Kidney epithelial cell (primary cell): ENCODE data around the gene RFLNA. TPM values are rescaled to one million over a fixed set of nuclear protein-coding genes. Genes with fewer than 3 reads are reported as not detected.

Experiments
- DNase-seq: peaks from one replicate; pipeline ENCODE4 v3.0.0-alpha.2; 2010; ENCODE audit warnings: low read depth
- H3K27me3 ChIP-seq: 2 replicates; pipeline ENCODE4 v1.6.0; 2011; ENCODE audit warnings: low read length; ENCODE audit not compliant: control insufficient read depth, insufficient read depth
- H3K36me3 ChIP-seq: 2 replicates; pipeline ENCODE4 v1.5.1; 2011; ENCODE audit warnings: low read length; ENCODE audit not compliant: control insufficient read depth, insufficient read depth
- H3K4me3 ChIP-seq: 2 replicates; pipeline ENCODE4 v1.5.1; 2011; ENCODE audit warnings: low read depth, mild to moderate bottlenecking, control low read depth, low read length
- total RNA-seq: library from RNA; depleted of rRNA; stranded (reverse); fragments of >200 nt; gene quantifications from 2 replicates; pipeline ENCODE4 v1.2.3, GENCODE V29; 2015
- TF ChIP-seq, protein P1 (sequence below): IDR thresholded peaks from 2 replicates; pipeline ENCODE4 v1.5.1; 2011; ENCODE audit warnings: mild to moderate bottlenecking, moderate library complexity, low read length, control low read depth, inconsistent platforms; ENCODE audit not compliant: insufficient read depth, poor library complexity, severe bottlenecking

The RFLNA gene
- total RNA-seq, 1 donor from 2014 or later, result 0.54 TPM

DNA sequence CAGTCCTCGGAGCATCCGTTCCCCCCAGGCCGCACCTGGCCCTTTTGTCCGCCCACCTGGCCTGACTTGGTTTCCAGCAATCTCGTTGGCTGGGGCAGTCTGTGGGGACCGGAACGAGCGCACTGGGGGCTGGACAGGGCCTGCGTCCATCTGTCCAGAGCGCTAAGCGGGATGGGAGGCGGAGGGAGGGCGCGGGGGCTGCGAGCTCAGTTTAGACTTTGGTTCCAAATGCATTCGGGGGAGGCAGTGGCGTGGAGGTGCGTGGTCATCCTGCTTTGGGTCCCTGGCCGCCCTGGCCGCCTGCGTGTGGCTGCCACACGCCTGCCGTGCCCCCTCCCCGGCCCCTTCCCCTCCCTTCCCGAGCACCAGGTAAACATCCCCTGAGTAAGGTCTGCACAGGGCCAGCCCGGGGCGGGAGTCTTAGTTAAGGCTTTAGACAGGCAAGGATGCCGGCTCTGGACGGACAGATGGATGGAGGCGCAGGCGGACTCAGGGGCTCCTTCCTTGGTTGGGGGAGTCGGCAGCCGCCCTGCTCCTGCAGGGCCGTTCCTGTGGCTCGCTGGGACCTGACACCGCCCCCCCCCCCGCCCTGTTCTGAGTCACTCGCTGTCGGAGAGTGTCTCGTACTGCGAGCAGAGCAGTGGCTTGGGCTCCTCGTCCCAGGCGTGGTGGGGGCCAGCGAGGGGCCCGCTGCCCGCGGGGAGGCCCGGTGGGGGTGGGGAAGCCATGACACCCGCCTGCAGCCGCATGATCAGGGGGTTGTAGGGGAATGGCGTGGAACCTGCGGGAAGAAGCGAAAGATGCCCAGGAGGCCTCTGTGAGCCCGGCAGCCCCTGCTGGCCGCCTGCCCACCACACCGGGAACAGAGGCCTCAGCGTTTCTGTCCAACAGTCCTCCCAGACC lies 30.2 kb downstream of the RFLNA start:
- TF ChIP-seq, protein P1, sequence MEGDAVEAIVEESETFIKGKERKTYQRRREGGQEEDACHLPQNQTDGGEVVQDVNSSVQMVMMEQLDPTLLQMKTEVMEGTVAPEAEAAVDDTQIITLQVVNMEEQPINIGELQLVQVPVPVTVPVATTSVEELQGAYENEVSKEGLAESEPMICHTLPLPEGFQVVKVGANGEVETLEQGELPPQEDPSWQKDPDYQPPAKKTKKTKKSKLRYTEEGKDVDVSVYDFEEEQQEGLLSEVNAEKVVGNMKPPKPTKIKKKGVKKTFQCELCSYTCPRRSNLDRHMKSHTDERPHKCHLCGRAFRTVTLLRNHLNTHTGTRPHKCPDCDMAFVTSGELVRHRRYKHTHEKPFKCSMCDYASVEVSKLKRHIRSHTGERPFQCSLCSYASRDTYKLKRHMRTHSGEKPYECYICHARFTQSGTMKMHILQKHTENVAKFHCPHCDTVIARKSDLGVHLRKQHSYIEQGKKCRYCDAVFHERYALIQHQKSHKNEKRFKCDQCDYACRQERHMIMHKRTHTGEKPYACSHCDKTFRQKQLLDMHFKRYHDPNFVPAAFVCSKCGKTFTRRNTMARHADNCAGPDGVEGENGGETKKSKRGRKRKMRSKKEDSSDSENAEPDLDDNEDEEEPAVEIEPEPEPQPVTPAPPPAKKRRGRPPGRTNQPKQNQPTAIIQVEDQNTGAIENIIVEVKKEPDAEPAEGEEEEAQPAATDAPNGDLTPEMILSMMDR, result no peak
- no peaks in the 10 kb centered on the region for H3K27me3 ChIP-seq
- no peak for DNase-seq
- no peak overlapping the region for H3K4me3 ChIP-seq
- peaks cover 11% of the 10 kb centered on the region for H3K36me3 ChIP-seq

GRCh38 chr12:124326104-124326503 lies 31.2 kb downstream of the RFLNA start:
- TF ChIP-seq, protein P1, result no peak
- no peak for DNase-seq
- H3K27me3 ChIP-seq, result no peaks in the 10 kb centered on the region
- no peak overlapping the region for H3K4me3 ChIP-seq
- H3K36me3 ChIP-seq, result peaks cover 12% of the 10 kb centered on the region

DNA sequence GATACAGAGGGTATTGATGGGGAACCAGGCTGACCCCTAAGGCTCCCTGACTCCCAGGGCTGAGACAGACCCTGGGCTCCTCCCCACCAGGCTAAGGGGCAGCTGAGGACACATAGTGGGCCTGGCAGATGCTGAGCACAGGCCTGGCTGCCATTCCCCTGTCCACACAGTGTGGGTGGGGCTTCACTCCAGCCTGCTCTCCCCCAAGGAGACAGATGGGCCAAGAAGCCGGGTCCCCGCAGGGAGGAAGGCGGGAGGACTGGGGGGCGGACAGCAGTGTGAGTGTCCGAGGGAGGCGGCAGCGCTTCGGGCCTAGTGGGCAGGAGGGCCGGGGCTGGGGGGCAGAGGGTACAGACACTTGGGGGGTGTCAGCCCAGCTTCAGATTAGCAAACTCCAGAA lies 32.0 kb downstream of the RFLNA start:
- peaks cover 14% of the 10 kb centered on the region for H3K36me3 ChIP-seq
- DNase-seq, result no peak
- no peaks in the 10 kb centered on the region for H3K27me3 ChIP-seq
- no peak overlapping the region for H3K4me3 ChIP-seq
- TF ChIP-seq, protein P1, result no peak

DNA sequence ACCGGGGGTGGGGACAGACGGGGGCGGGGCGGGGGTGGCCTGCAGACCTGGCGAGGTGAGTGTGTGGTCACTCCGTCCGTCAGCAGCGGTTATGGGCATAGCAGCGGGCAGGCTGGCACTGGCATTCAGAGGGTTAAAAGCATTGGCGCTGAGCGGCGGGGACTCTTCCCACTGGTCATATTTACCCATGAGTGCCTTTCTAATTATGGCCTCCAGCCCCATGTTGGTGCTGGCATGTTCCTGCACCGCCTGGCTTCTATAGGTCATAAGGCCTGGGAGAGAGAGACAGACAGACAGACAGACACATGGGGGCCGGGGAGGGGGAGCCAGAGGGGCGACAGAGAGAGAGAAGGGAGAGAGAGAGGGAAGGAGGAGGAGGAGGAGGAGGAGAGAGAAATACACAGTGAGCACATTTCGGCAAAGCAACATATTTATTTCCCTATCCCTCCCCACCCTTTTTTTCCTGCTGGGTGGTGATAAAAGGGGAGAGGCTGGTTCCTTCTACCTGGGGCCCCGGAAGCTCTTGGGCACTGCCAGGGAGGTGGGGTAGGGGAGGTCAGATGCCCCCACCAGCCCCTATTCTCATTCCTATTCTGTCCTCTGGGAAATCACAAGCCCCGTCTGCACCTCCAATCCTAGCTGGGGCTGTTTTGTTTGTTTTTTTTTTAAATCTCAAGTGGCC lies 32.6 kb downstream of the RFLNA start:
- TF ChIP-seq, protein P1, result no peak
- Histone ChIP-seq H3K4me3 (no peak overlapping the region), H3K36me3 (peaks cover 14% of the 10 kb centered on the region), H3K27me3 (no peaks in the 10 kb centered on the region)
- no peak for DNase-seq

DNA sequence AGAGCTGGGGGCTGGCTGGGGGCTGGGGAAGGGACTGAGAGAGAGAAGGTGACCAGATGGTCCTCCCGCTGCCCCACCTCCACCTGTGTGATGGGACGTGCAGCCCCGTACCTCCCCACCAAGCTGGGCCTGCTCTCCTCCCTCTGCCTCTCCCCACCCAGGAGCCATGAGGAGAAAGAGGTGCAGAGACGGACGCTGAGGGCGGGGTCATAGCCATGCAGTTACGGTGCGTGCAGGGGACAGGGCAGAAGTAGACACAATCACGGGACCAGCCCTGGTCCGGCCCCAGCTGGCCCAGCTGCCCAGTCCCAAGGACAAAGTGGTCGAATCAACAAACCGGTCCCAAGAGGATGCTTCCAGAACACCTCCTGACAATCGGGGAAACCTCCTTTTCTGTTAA lies 33.2 kb downstream of the RFLNA start:
- no peak overlapping the region for H3K4me3 ChIP-seq
- DNase-seq, result no peak
- H3K36me3 ChIP-seq, result peaks cover 16% of the 10 kb centered on the region
- TF ChIP-seq, protein P1, result no peak
- H3K27me3 ChIP-seq, result no peaks in the 10 kb centered on the region
